ENCODE measurements around the gene SERINC5.

SERINC5 gene

DNA sequence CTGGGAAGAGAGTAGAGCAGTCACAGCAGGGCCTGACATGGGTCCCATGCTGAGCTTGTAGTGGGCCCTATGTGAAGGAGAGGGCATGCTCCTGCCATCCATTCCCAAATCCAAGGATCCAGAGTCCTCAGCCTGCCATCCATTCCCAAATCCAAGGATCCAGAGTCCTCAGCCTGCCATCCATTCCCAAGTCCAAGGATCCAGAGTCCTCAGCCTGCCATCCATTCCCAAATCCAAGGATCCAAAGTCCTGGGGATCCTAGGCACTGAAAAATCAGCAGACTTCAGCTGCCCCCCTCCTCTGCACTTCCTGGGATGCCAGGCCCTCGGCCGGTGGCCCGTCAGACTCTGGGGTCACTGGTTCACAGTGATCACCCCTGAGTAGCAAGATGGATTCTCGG, 187.1 kb downstream of the SERINC5 start:
- TF ChIP-seq CTBP1 (IDR thresholded peaks at IDR 0.05; ENCODE audit: borderline replicate concordance), result no peak
- no peak for TF ChIP-seq BHLHE40 (IDR thresholded peaks at IDR 0.05; ENCODE audit: borderline replicate concordance)
- TF ChIP-seq HDGF (IDR thresholded peaks at IDR 0.05; ENCODE audit: borderline replicate concordance), result no peak
- TF ChIP-seq, protein P1, sequence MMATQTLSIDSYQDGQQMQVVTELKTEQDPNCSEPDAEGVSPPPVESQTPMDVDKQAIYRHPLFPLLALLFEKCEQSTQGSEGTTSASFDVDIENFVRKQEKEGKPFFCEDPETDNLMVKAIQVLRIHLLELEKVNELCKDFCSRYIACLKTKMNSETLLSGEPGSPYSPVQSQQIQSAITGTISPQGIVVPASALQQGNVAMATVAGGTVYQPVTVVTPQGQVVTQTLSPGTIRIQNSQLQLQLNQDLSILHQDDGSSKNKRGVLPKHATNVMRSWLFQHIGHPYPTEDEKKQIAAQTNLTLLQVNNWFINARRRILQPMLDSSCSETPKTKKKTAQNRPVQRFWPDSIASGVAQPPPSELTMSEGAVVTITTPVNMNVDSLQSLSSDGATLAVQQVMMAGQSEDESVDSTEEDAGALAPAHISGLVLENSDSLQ (IDR thresholded peaks at IDR 0.05), result no peak
- TF ChIP-seq ARNT (IDR thresholded peaks at IDR 0.05), result no peak
- TF ChIP-seq L3MBTL2 (conservative IDR thresholded peaks at IDR 0.05), result no peak
- no peak for TF ChIP-seq ZNF384 (IDR thresholded peaks at IDR 0.05)
- no peak for TF ChIP-seq FOXM1 (IDR thresholded peaks at IDR 0.05; ENCODE audit: borderline replicate concordance)
- TF ChIP-seq SP1 (IDR thresholded peaks at IDR 0.05), result no peak
- no peak for TF ChIP-seq FOXA1 (IDR thresholded peaks at IDR 0.05)
- no peak for TF ChIP-seq TARDBP (IDR thresholded peaks at IDR 0.05)
- TF ChIP-seq SUZ12 (IDR thresholded peaks at IDR 0.05), result no peak
- no peak for TF ChIP-seq FOXK2 (IDR thresholded peaks at IDR 0.05)
- TF ChIP-seq ELF4 (IDR thresholded peaks at IDR 0.05), result no peak
- TF ChIP-seq LEF1 (IDR thresholded peaks at IDR 0.05; ENCODE audit: borderline replicate concordance), result no peak
- no peak for TF ChIP-seq NFRKB (IDR thresholded peaks at IDR 0.05)
- CTCF ChIA-PET, result interaction anchor here (0.7 kb wide), 1 partner anchor 14 kb away, joined by 5 read pairs; no protein-coding TSS in a partner anchor
- DNase-seq (ENCODE audit: extremely low spot score), result no peak
- POLR2A ChIA-PET, result no interaction called here

DNA sequence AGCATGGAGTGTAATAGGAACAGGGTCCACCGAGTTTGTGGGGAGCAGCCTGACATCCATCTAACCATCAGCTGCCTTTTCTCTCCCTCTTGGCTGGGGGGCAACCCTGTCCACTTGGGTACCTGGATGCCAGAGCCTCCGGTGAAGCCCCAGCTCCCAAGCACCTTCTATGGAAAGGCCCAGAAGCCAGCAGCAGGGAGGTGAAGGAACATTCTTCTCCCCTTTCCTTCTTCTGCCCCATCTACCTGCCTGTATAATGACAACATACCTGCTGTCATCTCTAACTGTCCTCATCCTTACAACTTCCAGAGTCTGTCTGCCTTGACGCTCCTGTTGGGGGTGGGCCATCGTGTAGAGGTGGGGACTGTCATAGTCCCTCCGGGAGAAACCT, 187.6 kb downstream of the SERINC5 start:
- ChIA-PET CTCF (interaction anchor here (0.7 kb wide), 1 partner anchor 14 kb away, joined by 5 read pairs; no protein-coding TSS in a partner anchor), POLR2A (no interaction called here)
- DNase-seq (ENCODE audit: extremely low spot score), result no peak
- TF ChIP-seq ZNF384 (IDR thresholded peaks at IDR 0.05) (no peak), FOXK2 (IDR thresholded peaks at IDR 0.05) (no peak), LEF1 (IDR thresholded peaks at IDR 0.05; ENCODE audit: borderline replicate concordance) (no peak), HDGF (IDR thresholded peaks at IDR 0.05; ENCODE audit: borderline replicate concordance) (no peak), CTBP1 (IDR thresholded peaks at IDR 0.05; ENCODE audit: borderline replicate concordance) (no peak), L3MBTL2 (conservative IDR thresholded peaks at IDR 0.05) (no peak), SP1 (IDR thresholded peaks at IDR 0.05) (no peak), FOXM1 (IDR thresholded peaks at IDR 0.05; ENCODE audit: borderline replicate concordance) (no peak), TARDBP (IDR thresholded peaks at IDR 0.05) (no peak), ARNT (IDR thresholded peaks at IDR 0.05) (no peak), ELF4 (IDR thresholded peaks at IDR 0.05) (no peak), SUZ12 (IDR thresholded peaks at IDR 0.05) (no peak), FOXA1 (IDR thresholded peaks at IDR 0.05) (no peak), NFRKB (IDR thresholded peaks at IDR 0.05) (no peak), BHLHE40 (IDR thresholded peaks at IDR 0.05; ENCODE audit: borderline replicate concordance) (no peak)
- TF ChIP-seq, protein P1 (IDR thresholded peaks at IDR 0.05), result no peak

DNA sequence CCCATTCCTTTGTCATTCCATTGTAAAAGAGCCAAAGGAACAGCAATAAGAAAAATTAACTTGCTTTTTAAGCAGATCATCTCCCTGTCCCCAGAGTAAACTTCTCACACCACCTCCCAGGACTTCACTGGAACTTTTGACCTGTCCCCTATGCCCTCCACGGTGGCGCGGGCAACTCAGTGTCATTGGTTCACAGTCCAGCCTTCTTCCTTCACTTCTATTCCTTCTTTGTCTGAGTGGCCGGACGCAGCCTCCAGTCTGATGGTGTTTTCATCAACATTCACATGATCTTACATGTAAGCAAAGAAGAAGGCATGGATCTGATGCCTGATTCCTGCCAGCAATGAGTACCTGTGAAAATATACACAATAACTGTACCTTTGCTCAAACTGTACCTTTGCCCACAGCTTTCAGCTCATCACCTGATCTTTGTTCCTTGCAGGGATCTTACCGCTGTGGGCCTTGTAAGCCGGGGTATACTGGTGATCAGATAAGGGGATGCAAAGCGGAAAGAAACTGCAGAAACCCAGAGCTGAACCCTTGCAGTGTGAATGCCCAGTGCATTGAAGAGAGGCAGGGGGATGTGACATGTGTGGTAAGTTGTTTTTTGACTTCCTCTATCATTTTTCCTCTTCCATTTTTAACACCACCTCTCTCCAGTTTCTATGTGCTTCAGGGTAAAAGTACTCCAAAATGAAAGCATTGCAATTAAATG, 188.2 kb downstream of the SERINC5 start:
- CTCF ChIA-PET, result no interaction called here
- DNase-seq (ENCODE audit: extremely low spot score), result no peak
- POLR2A ChIA-PET, result no interaction called here
- TF ChIP-seq CTBP1 (IDR thresholded peaks at IDR 0.05; ENCODE audit: borderline replicate concordance), result no peak
- TF ChIP-seq TARDBP (IDR thresholded peaks at IDR 0.05), result no peak
- TF ChIP-seq FOXK2 (IDR thresholded peaks at IDR 0.05), result no peak
- TF ChIP-seq SP1 (IDR thresholded peaks at IDR 0.05), result no peak
- TF ChIP-seq LEF1 (IDR thresholded peaks at IDR 0.05; ENCODE audit: borderline replicate concordance), result no peak
- no peak for TF ChIP-seq NFRKB (IDR thresholded peaks at IDR 0.05)
- TF ChIP-seq L3MBTL2 (conservative IDR thresholded peaks at IDR 0.05), result no peak
- no peak for TF ChIP-seq FOXA1 (IDR thresholded peaks at IDR 0.05)
- TF ChIP-seq ARNT (IDR thresholded peaks at IDR 0.05), result no peak
- TF ChIP-seq FOXM1 (IDR thresholded peaks at IDR 0.05; ENCODE audit: borderline replicate concordance), result no peak
- no peak for TF ChIP-seq HDGF (IDR thresholded peaks at IDR 0.05; ENCODE audit: borderline replicate concordance)
- TF ChIP-seq ZNF384 (IDR thresholded peaks at IDR 0.05), result no peak
- TF ChIP-seq, protein P1 (IDR thresholded peaks at IDR 0.05), result no peak
- no peak for TF ChIP-seq SUZ12 (IDR thresholded peaks at IDR 0.05)

DNA sequence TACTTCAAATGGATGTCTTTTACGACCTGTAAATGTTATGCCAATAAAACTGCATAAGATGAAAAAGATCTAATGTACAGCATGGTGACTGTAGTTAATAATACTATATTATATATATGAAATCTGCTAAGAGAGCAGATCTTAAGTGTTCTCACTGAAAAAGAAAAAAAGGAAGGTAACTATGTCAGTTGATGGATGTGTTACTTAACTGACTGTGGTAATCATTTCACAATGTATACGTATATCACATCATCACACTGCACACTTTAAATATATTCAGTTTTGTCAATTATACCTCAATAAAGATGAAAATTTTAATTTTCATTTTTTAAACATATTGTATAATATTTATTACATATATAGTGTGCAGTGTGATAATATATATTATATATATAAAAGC, 188.8 kb downstream of the SERINC5 start:
- DNase-seq (ENCODE audit: extremely low spot score), result no peak
- ChIA-PET POLR2A (no interaction called here), CTCF (no interaction called here)
- TF ChIP-seq FOXK2 (IDR thresholded peaks at IDR 0.05) (no peak), CTBP1 (IDR thresholded peaks at IDR 0.05; ENCODE audit: borderline replicate concordance) (no peak), SP1 (IDR thresholded peaks at IDR 0.05) (no peak), NFRKB (IDR thresholded peaks at IDR 0.05) (no peak), L3MBTL2 (conservative IDR thresholded peaks at IDR 0.05) (no peak), HDGF (IDR thresholded peaks at IDR 0.05; ENCODE audit: borderline replicate concordance) (no peak), SUZ12 (IDR thresholded peaks at IDR 0.05) (no peak), ARNT (IDR thresholded peaks at IDR 0.05) (no peak), ELF4 (IDR thresholded peaks at IDR 0.05) (no peak), BHLHE40 (IDR thresholded peaks at IDR 0.05; ENCODE audit: borderline replicate concordance) (no peak), ZNF384 (IDR thresholded peaks at IDR 0.05) (no peak), LEF1 (IDR thresholded peaks at IDR 0.05; ENCODE audit: borderline replicate concordance) (no peak), TARDBP (IDR thresholded peaks at IDR 0.05) (no peak), FOXM1 (IDR thresholded peaks at IDR 0.05; ENCODE audit: borderline replicate concordance) (no peak)
- TF ChIP-seq, protein P1 (IDR thresholded peaks at IDR 0.05), result no peak

DNA sequence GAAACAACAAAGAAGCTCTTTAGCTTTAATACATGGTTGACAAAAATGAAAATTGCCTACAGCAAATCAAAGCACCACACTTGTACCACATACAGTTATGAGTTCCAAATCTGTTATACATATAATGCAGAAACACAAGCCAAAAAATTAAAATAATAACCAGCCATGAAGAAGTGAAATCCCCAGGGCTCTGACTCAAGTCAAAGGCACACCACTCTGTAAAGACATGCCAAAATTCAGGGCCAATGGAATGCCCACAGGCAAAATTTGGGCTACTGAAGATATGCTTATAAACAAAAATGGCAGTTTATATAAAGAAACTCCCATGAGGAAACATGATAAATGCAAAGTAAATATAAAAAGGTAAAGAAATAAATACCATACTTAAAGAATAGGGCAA, 191.7 kb downstream of the SERINC5 start:
- ChIA-PET CTCF (interaction anchor here (0.6 to 0.7 kb wide), 2 partner anchors 92 to 1885 kb away, joined by 3 to 5 read pairs; no protein-coding TSS in a partner anchor), POLR2A (no interaction called here)
- TF ChIP-seq SP1 (IDR thresholded peaks at IDR 0.05), result no peak
- TF ChIP-seq ZNF384 (IDR thresholded peaks at IDR 0.05), result no peak
- TF ChIP-seq SUZ12 (IDR thresholded peaks at IDR 0.05), result no peak
- no peak for DNase-seq (ENCODE audit: extremely low spot score)

Data from HEK293T (cell line).